Gastrocnemius medialis (tissue), 4 donors: ENCODE measurements around the gene DSCAML1. TPM values are rescaled to one million over a fixed set of nuclear protein-coding genes. Genes with fewer than 3 reads are reported as not detected.

Experiments
- ATAC-seq, 2 donors: fragments of 150-250 bp; one replicate each; pipeline ENCODE4 v1.9.1; 2016
- DNase-seq, 2 donors: peaks; one replicate each; pipeline ENCODE4 v3.0.0-alpha.2; 2019
- H3K27ac ChIP-seq, 4 donors: fragments of 200-600 bp; sonication (generic); 1 replicate in 1 of 4; 2 replicates in 3 of 4; pipeline ENCODE4 v1.5.1; 2016 to 2018; ENCODE audit warnings: mild to moderate bottlenecking in 2 of 4, moderate library complexity in 1 of 4
- H3K27me3 ChIP-seq, 3 donors: fragments of 200-600 bp; sonication (generic) in 2 of 3; 1 replicate in 1 of 3; 2 replicates in 2 of 3; pipeline versions ENCODE4 v1.5.1 to v1.6.0; 2016 to 2019; ENCODE audit warnings: mild to moderate bottlenecking in 1 of 3, moderate library complexity in 1 of 3
- H3K36me3 ChIP-seq, 2 donors: fragments of 200-600 bp; sonication (generic) in 1 of 2; one replicate each; pipeline ENCODE4 v1.5.1; 2017 to 2018
- H3K4me1 ChIP-seq, 2 donors: fragments of 200-600 bp; sonication (generic) in 1 of 2; one replicate each; pipeline ENCODE4 v1.5.1; 2016 to 2017; ENCODE audit warnings: mild to moderate bottlenecking in 2 of 2
- H3K4me3 ChIP-seq, 4 donors: fragments of 200-600 bp; sonication (generic) in 3 of 4; 1 replicate in 1 of 4; 2 replicates in 3 of 4; pipeline ENCODE4 v1.5.1; 2016 to 2019; ENCODE audit warnings: mild to moderate bottlenecking in 2 of 4
- H3K9me3 ChIP-seq, 3 donors: fragments of 200-600 bp; sonication (generic) in 2 of 3; 1 replicate in 1 of 3; 2 replicates in 2 of 3; pipeline ENCODE4 v1.5.1; 2016 to 2019
- CTCF ChIP-seq, 5 experiments: fragments of 450-650 bp in 3 of 5; fragments of 200-600 bp in 2 of 5; sonication (generic) in 2 of 5; IDR thresholded peaks in 4 of 5; conservative IDR thresholded peaks in 1 of 5; 1 replicate in 4 of 5; 2 replicates in 1 of 5; pipeline ENCODE4 v1.5.1; 2016 to 2019; ENCODE audit warnings: antibody characterized with exemption in 5 of 5, mild to moderate bottlenecking in 3 of 5, moderate library complexity in 3 of 5
- POLR2A ChIP-seq, 2 donors: fragments of 450-650 bp; IDR thresholded peaks; one replicate each; pipeline ENCODE4 v1.6.1; 2017; ENCODE audit warnings: antibody characterized with exemption in 2 of 2, mild to moderate bottlenecking in 2 of 2, moderate library complexity in 2 of 2
- in situ Hi-C, 4 donors: fragments of 200-750 bp; cut with MboI; loops; one replicate each; pipeline versions ENCODE4 v1.15.0 to v1.8.0; 2017; ENCODE audit warnings: low sequenced_read_pairs in 4 of 4
- intact Hi-C: fragments of 100-400 bp; cut with DNase I; formaldehyde crosslinking; loops from one replicate; pipeline ENCODE4 v1.15.1; 2023; ENCODE audit warnings: low total_unique reads
- total RNA-seq, 4 donors: library from RNA; depleted of rRNA; stranded (reverse); fragments of >200 nt; gene quantifications; one replicate each; pipeline versions ENCODE4 v1.1.0 to v1.2.3, GENCODE V29; 2016

The DSCAML1 gene
- total RNA-seq, 4 donors from 2014 or later: 0.05 to 0.15 (median 0.07) TPM

- in situ Hi-C loops: no loop called here
Observed at GRCh38 chr11:117761993-117762392, 35.0 kb downstream of the DSCAML1 start.

GRCh38 chr11:117759305-117759704 is 37.7 kb downstream of the DSCAML1 start:
- Histone ChIP-seq H3K27ac (no peak overlapping the region), H3K9me3 (no peaks in the 10 kb centered on the region), H3K4me1 (no peaks in the 10 kb centered on the region), H3K4me3 (no peak overlapping the region), H3K27me3 (no peaks in the 10 kb centered on the region), H3K36me3 (no peaks in the 10 kb centered on the region)
- DNase-seq (no peak), ATAC-seq (no peak)
- in situ Hi-C loops (no loop called here), intact Hi-C loops (no loop called here)
- TF ChIP-seq POLR2A (IDR thresholded peaks at IDR 0.05) (no peak), CTCF (IDR thresholded peaks at IDR 0.05 in 4 of 5, conservative IDR thresholded peaks at IDR 0.05 in 1 of 5) (no peak)

More at GRCh38 chr11:117761993-117762392, 35.0 kb downstream of the DSCAML1 start:
- H3K4me3 ChIP-seq: no peak overlapping the region
- TF ChIP-seq POLR2A (IDR thresholded peaks at IDR 0.05) (no peak), CTCF (IDR thresholded peaks at IDR 0.05 in 4 of 5, conservative IDR thresholded peaks at IDR 0.05 in 1 of 5) (no peak)
- H3K4me1 ChIP-seq: no peaks in the 10 kb centered on the region
- peaks cover 0 to 2% (median 0%) of the 10 kb centered on the region in 3 donors for H3K27me3 ChIP-seq
- H3K9me3 ChIP-seq: no peaks in the 10 kb centered on the region
- DNase-seq: no peak
- no peaks in the 10 kb centered on the region for H3K36me3 ChIP-seq
- ATAC-seq: no peak
- intact Hi-C loops: no loop called here
- H3K27ac ChIP-seq: no peak overlapping the region

GRCh38 chr11:117754030-117754429 is 43.0 kb downstream of the DSCAML1 start:
- Histone ChIP-seq H3K36me3 (no peaks in the 10 kb centered on the region), H3K27ac (no peak overlapping the region), H3K9me3 (no peaks in the 10 kb centered on the region), H3K4me1 (no peaks in the 10 kb centered on the region), H3K27me3 (no peaks in the 10 kb centered on the region), H3K4me3 (no peak overlapping the region)
- in situ Hi-C loops: no loop called here
- no peak for DNase-seq
- intact Hi-C loops: no loop called here
- ATAC-seq: no peak
- no peak for TF ChIP-seq POLR2A (IDR thresholded peaks at IDR 0.05)
- no peak for TF ChIP-seq CTCF (IDR thresholded peaks at IDR 0.05 in 4 of 5, conservative IDR thresholded peaks at IDR 0.05 in 1 of 5)

- no peak for ATAC-seq
Observed at GRCh38 chr11:117752721-117753237, 44.2 kb downstream of the DSCAML1 start.

More at GRCh38 chr11:117752721-117753237, 44.2 kb downstream of the DSCAML1 start:
- DNase-seq: no peak
- Histone ChIP-seq H3K4me1 (no peaks in the 10 kb centered on the region), H3K27me3 (no peaks in the 10 kb centered on the region), H3K9me3 (no peaks in the 10 kb centered on the region), H3K36me3 (no peaks in the 10 kb centered on the region), H3K27ac (no peak overlapping the region), H3K4me3 (no peak overlapping the region)
- intact Hi-C loops: no loop called here
- in situ Hi-C loops: no loop called here
- no peak for TF ChIP-seq CTCF (IDR thresholded peaks at IDR 0.05 in 4 of 5, conservative IDR thresholded peaks at IDR 0.05 in 1 of 5)
- TF ChIP-seq POLR2A (IDR thresholded peaks at IDR 0.05): no peak
